Measurements from ENCODE around the gene B3GNT7. TPM values are rescaled to one million over a fixed set of nuclear protein-coding genes. Genes with fewer than 3 reads are reported as not detected.
"Not testable (repeated sequence)": the region's sequence is repeated elsewhere in the genome, so short reads cannot be mapped to it uniquely, and the experiment has no call there.

The B3GNT7 gene
- total RNA-seq, 1 donor from 2014 or later, result not detected

DNA sequence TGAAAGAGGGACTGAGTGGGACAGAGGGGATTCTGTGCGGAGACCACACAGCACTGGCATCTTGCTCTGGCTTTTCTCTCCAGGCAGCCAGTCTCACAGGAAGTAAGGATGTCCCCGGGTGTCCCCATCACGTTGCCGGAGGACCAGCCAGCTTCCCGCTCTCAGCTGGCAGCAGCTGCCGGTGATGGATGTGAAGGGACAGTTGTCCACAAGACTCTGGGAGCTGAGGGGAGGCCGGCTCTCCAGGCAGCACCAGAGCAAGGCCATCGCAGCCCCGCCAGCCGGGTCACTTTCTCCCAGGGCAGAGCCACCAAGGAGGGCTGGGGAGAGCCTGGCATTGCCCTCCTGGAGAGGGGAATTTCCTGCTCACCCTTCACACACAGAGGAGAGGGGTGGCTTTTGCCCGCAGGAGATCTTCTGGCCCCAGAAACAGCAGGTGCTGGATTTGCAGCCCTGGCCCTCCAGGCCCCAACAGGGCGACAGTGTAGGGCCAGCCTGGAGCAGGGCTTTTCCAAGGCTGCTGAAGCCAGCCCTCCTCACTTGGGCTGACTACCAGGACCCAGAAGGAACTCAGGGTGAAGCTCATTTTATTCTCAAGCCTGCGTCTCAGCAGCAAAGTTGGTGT lies 24.0 kb upstream of the B3GNT7 start:
- Mint-ChIP-seq H3K27me3 (ENCODE audit: insufficient read depth) (no peaks in the 10 kb centered on the region), H3K36me3 (ENCODE audit: low read depth) (no peaks in the 10 kb centered on the region), H3K9me3 (no peaks in the 10 kb centered on the region), H3K4me1 (ENCODE audit: low read depth) (no peaks in the 10 kb centered on the region), H3K27ac (no peak overlapping the region), H3K4me3 (no peak overlapping the region)
- intact Hi-C loops (cut with micrococcal nuclease), result no loop called here
- no peak for DNase-seq (ENCODE audit: low spot score)

DNA sequence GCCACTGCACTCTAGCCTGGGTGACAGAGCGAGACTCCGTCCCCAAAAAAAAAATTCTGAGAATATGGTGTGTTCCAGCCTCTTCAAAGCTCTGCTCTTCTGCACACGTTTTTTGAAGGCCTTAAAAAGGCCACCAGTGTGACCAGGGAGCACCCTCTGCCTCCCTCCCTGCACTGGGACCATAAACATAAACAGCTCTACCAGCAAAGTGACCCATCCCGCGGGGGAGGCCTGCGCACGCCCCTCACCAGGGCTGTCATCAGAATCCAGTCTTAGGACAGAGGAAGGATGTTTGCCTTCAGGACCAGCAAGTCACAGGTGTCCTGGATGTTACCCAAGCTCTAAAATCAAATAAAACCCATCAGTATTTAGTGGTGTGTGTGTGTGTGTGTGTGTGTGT lies 23.2 kb upstream of the B3GNT7 start:
- Mint-ChIP-seq H3K27me3 (ENCODE audit: insufficient read depth) (peaks cover 3% of the 10 kb centered on the region), H3K4me1 (ENCODE audit: low read depth) (no peaks in the 10 kb centered on the region), H3K27ac (no peak overlapping the region), H3K4me3 (no peak overlapping the region), H3K36me3 (ENCODE audit: low read depth) (no peaks in the 10 kb centered on the region), H3K9me3 (no peaks in the 10 kb centered on the region)
- intact Hi-C loops (cut with micrococcal nuclease), result no loop called here
- no peak for DNase-seq (ENCODE audit: low spot score)

GRCh38 chr2:231373184-231373583 lies 22.3 kb upstream of the B3GNT7 start:
- Mint-ChIP-seq H3K9me3 (no peaks in the 10 kb centered on the region), H3K36me3 (ENCODE audit: low read depth) (no peaks in the 10 kb centered on the region), H3K4me1 (ENCODE audit: low read depth) (no peaks in the 10 kb centered on the region), H3K4me3 (no peak overlapping the region), H3K27me3 (ENCODE audit: insufficient read depth) (peaks cover 3% of the 10 kb centered on the region), H3K27ac (no peak overlapping the region)
- intact Hi-C loops (cut with micrococcal nuclease), result no loop called here
- no peak for DNase-seq (ENCODE audit: low spot score)

- intact Hi-C loops (cut with micrococcal nuclease), result no loop called here
- Mint-ChIP-seq H3K36me3 (ENCODE audit: low read depth) (no peaks in the 10 kb centered on the region), H3K4me3 (no peak overlapping the region), H3K27me3 (ENCODE audit: insufficient read depth) (peaks cover 3% of the 10 kb centered on the region), H3K9me3 (no peaks in the 10 kb centered on the region), H3K27ac (no peak overlapping the region), H3K4me1 (ENCODE audit: low read depth) (no peaks in the 10 kb centered on the region)
- no peak for DNase-seq (ENCODE audit: low spot score)
These were observed 21.6 kb upstream of the B3GNT7 start for GRCh38 chr2:231373786-231374349.

DNA sequence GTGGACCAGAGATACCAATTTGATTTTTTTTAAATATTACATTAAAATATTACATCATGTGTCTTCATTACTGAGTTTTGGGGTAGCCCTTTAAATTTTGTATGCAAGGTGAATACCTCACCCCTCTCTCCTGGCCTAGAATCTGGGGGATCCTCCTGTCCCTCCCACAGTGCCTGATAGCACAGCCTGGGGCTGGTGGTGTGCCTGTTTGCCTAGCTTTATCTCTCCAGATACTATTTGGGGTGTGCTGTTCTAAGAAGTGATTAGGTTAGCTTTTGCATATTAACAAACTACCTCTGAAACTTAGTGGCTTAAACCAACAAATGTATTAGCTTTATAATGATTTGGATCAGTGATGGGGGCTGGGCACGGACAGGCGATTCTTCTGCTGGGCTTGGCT lies 20.7 kb upstream of the B3GNT7 start:
- no peak overlapping the region for H3K4me3 Mint-ChIP-seq
- no peaks in the 10 kb centered on the region for H3K4me1 Mint-ChIP-seq (ENCODE audit: low read depth)
- H3K36me3 Mint-ChIP-seq (ENCODE audit: low read depth), result no peaks in the 10 kb centered on the region
- H3K9me3 Mint-ChIP-seq, result no peaks in the 10 kb centered on the region
- H3K27me3 Mint-ChIP-seq (ENCODE audit: insufficient read depth), result peaks cover 3% of the 10 kb centered on the region
- no peak overlapping the region for H3K27ac Mint-ChIP-seq
- no peak for DNase-seq (ENCODE audit: low spot score)
- intact Hi-C loops (cut with micrococcal nuclease), result no loop called here

DNA sequence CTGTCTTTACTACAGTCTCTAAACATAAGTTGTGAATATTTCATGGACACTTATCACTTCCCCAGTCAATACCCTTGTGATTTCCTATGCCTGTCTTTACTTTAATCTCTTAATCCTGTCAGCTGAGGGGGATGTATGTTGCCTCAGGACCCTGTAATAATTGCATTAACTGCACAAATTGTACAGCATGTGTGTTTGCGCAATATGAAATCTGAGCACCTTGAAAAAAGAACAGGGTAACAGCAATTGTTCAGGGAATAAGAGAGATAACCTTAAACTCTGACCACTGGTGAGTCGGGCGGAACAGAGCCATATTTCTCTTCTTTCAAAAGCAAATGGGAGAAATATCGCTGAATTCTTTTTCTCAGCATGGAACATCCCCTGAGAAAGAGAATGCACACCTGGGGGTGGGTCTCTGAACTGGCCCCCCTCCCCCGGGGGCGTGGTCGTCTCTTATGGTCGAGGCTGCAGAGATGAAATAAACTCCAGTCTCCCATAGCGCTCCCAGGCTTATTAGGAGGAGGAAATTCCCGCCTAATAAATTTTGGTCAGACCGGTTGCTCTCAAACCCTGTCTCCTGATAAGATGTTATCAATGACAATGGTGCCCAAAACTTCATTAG lies 19.4 kb upstream of the B3GNT7 start:
- H3K27ac Mint-ChIP-seq; intact Hi-C loops (cut with micrococcal nuclease); H3K9me3 Mint-ChIP-seq; H3K36me3 Mint-ChIP-seq (ENCODE audit: low read depth); H3K4me3 Mint-ChIP-seq; H3K4me1 Mint-ChIP-seq (ENCODE audit: low read depth); DNase-seq (ENCODE audit: low spot score); H3K27me3 Mint-ChIP-seq (ENCODE audit: insufficient read depth): not testable (repeated sequence)

DNA sequence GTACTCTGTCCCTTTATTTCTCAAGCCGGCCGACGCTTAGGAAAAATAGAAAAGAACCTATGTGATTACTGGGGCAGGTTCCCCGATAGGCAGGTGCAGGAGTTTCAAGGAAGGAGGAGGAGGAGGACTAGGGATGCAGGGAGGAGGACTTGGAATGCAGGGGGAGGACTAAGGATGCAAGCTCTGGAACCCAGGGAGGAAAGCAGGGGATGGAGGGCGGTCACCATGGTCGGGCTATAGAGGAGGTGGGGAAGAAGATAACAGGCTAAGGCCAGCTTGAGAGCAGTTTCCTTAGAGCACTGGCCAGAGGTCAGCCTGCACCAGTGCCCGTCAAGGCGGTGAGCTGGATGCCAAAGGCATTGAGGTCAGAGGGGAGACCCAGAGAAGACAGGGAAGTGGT lies 18.7 kb upstream of the B3GNT7 start:
- Mint-ChIP-seq H3K27ac (no peak overlapping the region), H3K4me3 (no peak overlapping the region), H3K4me1 (ENCODE audit: low read depth) (no peaks in the 10 kb centered on the region), H3K27me3 (ENCODE audit: insufficient read depth) (peaks cover 5% of the 10 kb centered on the region), H3K9me3 (no peaks in the 10 kb centered on the region), H3K36me3 (ENCODE audit: low read depth) (no peaks in the 10 kb centered on the region)
- DNase-seq (ENCODE audit: low spot score), result no peak
- intact Hi-C loops (cut with micrococcal nuclease), result no loop called here

DNA sequence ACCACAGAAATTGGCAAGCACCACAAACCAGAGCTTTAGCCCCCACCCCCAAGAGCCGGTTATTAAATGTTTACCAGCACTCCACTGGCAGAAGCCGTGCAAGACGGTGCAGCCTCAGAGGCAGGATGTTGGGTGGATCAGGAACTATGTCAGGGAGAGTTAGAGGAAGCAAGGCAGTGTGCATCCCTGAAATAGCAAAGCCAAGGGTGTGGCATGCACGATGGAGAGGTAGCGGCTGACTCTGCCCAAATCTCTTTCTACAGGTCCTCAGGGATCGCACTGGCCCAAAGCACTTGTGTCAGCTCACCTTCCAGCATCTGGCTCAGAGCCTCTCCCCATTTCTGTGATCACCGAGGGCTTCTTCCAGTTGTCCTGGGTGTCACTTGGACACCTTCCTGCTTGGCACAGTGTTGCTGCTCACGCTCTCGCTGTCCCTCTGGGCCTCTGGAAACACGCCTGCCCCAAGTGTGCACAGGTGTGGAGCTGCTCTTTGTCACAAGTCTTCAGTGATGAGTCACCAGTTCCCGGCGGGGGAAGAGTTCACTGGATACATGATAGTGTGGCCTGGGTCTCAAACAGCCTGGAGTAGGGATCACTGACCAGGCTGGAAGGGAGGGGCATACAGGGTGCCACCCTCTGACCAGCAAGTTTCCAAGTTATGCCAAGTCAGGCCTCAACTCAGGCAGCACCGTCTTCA lies 17.3 kb upstream of the B3GNT7 start:
- H3K4me1 Mint-ChIP-seq (ENCODE audit: low read depth), result no peaks in the 10 kb centered on the region
- intact Hi-C loops (cut with micrococcal nuclease), result no loop called here

DNA sequence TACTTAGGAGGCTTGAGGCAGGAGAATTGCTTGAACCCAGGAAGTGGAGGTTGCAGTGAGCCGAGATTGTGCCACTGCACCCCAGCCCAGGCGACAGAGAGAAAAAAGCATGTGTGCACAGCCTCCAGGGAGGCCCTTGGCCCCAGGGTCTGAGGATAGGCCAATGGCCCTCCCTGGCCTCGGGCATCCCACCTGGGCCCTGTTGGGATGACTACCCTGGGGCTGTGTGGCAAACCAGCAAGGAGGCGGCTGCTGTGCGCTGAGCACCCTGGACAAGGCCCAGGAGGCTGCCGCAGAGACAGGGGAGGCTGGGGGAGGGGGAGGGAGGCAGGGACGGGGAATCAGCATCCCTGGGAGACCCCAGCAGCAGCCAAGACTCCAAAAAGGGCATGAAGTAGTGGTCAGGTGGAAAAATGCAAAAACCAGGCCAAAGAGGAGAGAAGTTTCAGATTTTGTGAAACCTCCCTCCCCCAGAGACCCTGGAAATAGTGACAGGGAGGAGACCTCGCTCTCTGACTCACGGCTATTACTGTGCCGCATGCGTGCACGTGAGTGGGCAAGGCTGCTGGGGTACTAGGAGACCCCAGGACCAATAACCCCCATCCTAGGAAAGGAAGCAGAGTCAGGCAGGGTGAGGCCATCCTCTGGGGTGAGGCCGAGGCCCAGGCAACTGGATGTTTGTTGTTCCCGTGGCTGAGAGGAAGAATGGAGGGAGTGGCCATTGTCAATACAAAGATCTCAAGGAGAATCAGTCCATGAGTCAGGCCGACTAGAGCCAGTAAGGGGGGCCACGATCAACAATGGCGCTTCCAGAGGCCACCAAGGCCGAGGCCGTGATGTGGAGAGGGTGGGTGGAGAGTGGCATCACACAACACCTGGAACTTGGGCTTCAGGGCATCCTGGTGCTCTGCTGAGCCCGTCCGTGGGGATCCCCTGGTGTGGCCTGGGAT lies 16.0 kb upstream of the B3GNT7 start:
- Mint-ChIP-seq H3K36me3 (ENCODE audit: low read depth) (no peaks in the 10 kb centered on the region), H3K4me1 (ENCODE audit: low read depth) (no peaks in the 10 kb centered on the region), H3K27me3 (ENCODE audit: insufficient read depth) (peaks cover 5% of the 10 kb centered on the region), H3K4me3 (no peak overlapping the region), H3K9me3 (peaks cover 5% of the 10 kb centered on the region), H3K27ac (no peak overlapping the region)
- intact Hi-C loops (cut with micrococcal nuclease), result no loop called here
- no peak for DNase-seq (ENCODE audit: low spot score)

More for the DNA sequence above, 17.3 kb upstream of the B3GNT7 start:
- Mint-ChIP-seq H3K9me3 (no peaks in the 10 kb centered on the region), H3K27ac (no peak overlapping the region), H3K4me3 (no peak overlapping the region), H3K36me3 (ENCODE audit: low read depth) (no peaks in the 10 kb centered on the region), H3K27me3 (ENCODE audit: insufficient read depth) (peaks cover 5% of the 10 kb centered on the region)
- DNase-seq (ENCODE audit: low spot score), result no peak

GRCh38 chr2:231380307-231380706 lies 15.2 kb upstream of the B3GNT7 start:
- H3K4me1 Mint-ChIP-seq (ENCODE audit: low read depth), result no peaks in the 10 kb centered on the region
- no peaks in the 10 kb centered on the region for H3K36me3 Mint-ChIP-seq (ENCODE audit: low read depth)
- H3K4me3 Mint-ChIP-seq, result no peak overlapping the region
- peaks cover 5% of the 10 kb centered on the region for H3K27me3 Mint-ChIP-seq (ENCODE audit: insufficient read depth)
- peaks cover 13% of the 10 kb centered on the region for H3K9me3 Mint-ChIP-seq
- intact Hi-C loops (cut with micrococcal nuclease), result no loop called here
- H3K27ac Mint-ChIP-seq, result no peak overlapping the region
- no peak for DNase-seq (ENCODE audit: low spot score)

DNA sequence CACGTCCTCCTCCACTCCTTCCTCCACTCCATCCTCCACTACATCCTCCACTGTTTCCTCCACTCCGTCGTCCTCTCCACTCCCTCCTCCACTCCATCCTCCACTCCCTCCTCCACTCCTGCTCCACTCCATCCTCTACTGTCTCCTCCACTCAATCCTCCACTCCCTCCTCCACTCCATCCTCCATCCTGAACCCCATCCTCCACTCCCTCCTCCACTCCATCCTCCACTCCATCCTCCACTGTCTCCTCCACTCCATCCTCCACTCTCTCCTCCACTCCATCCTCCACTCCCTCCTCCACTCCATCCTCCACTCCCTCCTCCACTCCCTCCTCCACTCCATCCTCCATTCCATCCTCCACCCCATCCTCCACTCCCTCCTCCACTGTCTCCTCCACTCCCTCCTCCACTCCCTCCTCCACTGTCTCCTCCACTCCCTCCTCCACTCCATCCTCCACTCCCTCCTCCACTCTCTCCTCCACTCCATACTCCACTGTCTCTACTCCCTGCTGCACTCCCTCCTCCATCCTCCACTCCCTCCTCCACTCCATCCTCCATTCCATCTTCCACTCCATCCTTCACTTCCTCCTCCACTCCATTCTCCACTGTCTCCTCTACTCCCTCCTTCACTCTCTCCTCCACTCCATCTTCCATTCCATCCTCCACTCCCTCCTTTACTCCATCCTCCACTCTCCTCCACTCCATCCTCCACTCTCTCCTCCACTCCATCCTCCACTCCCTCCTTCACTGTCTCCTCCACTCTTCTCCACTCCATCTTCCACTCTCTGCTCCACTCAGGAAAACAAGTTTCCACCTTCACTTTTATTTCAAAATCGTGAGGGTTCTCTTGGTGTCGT lies 14.3 kb upstream of the B3GNT7 start:
- no peaks in the 10 kb centered on the region for H3K4me1 Mint-ChIP-seq (ENCODE audit: low read depth)
- DNase-seq (ENCODE audit: low spot score), result no peak
- peaks cover 13% of the 10 kb centered on the region for H3K9me3 Mint-ChIP-seq
- no peak overlapping the region for H3K27ac Mint-ChIP-seq
- H3K27me3 Mint-ChIP-seq (ENCODE audit: insufficient read depth), result peaks cover 5% of the 10 kb centered on the region
- no peaks in the 10 kb centered on the region for H3K36me3 Mint-ChIP-seq (ENCODE audit: low read depth)
- no peak overlapping the region for H3K4me3 Mint-ChIP-seq
- intact Hi-C loops (cut with micrococcal nuclease), result no loop called here

- Mint-ChIP-seq H3K27me3 (ENCODE audit: insufficient read depth) (peaks cover 8% of the 10 kb centered on the region), H3K4me3 (no peak overlapping the region), H3K9me3 (peaks cover 13% of the 10 kb centered on the region), H3K4me1 (ENCODE audit: low read depth) (no peaks in the 10 kb centered on the region), H3K27ac (no peak overlapping the region), H3K36me3 (ENCODE audit: low read depth) (no peaks in the 10 kb centered on the region)
- no peak for DNase-seq (ENCODE audit: low spot score)
- intact Hi-C loops (cut with micrococcal nuclease), result no loop called here
These were observed 13.4 kb upstream of the B3GNT7 start for GRCh38 chr2:231382116-231382515.

Measured in activated T-helper 1 cell treated with anti-CD3 and anti-CD28 coated beads, Interleukin-12 subunit alpha, Interleukin-12 subunit beta, Interleukin-2, Interleukin-4 antibody, amounts not matched to agents 30 ng/mL and 10 ng/mL and 1 ng/mL, durations not matched to agents 14 hours and 24 hours and 36 hours (primary cell).